Coronary artery (tissue), 2 donors: ENCODE data around the gene GNAS-AS1.
A peak's percentile ranks its signal among the peaks of the same experiment; 100 is the strongest.
"Not testable (repeated sequence)": the region's sequence is repeated elsewhere in the genome, so short reads cannot be mapped to it uniquely, and the experiment has no call there.

ENCODE experiments used
- DNase-seq: peaks from one replicate; pipeline ENCODE4 v3.0.0-alpha.2; 2017; ENCODE audit warnings: low spot score
- H3K27ac ChIP-seq, 2 donors: fragments of 200-600 bp; sonication (generic); one replicate each; pipeline ENCODE4 v1.5.1; 2016 to 2019
- H3K4me3 ChIP-seq: fragments of 200-600 bp; sonication (generic); 2 replicates; pipeline ENCODE4 v1.5.1; 2016; ENCODE audit warnings: mild to moderate bottlenecking, moderate library complexity
- CTCF ChIP-seq: fragments of 200-600 bp; sonication (generic); IDR thresholded peaks from one replicate; pipeline ENCODE4 v1.5.1; 2019; ENCODE audit warnings: antibody characterized with exemption

GNAS-AS1 gene

GRCh38 chr20:58836616-58837204 lies 14.0 kb downstream of the GNAS-AS1 start:
- DNase-seq, result no peak
- no peak for TF ChIP-seq CTCF
- no peak overlapping the region for H3K4me3 ChIP-seq
- no peak overlapping the region for H3K27ac ChIP-seq

GRCh38 chr20:58835231-58835630 lies 15.5 kb downstream of the GNAS-AS1 start:
- DNase-seq, result no peak
- no peak for TF ChIP-seq CTCF
- H3K27ac ChIP-seq, result no peak overlapping the region

GRCh38 chr20:58833921-58834320 lies 16.8 kb downstream of the GNAS-AS1 start:
- DNase-seq, result no peak
- no peak for TF ChIP-seq CTCF
- H3K27ac ChIP-seq, result no peak overlapping the region
- no peak overlapping the region for H3K4me3 ChIP-seq

More at GRCh38 chr20:58835231-58835630, 15.5 kb downstream of the GNAS-AS1 start:
- no peak overlapping the region for H3K4me3 ChIP-seq

- no peak overlapping the region for H3K27ac ChIP-seq
- no peak for TF ChIP-seq CTCF
- H3K4me3 ChIP-seq, result no peak overlapping the region
- DNase-seq, result no peak
These were observed 18.2 kb downstream of the GNAS-AS1 start for GRCh38 chr20:58832457-58832856.

GRCh38 chr20:58829531-58829941 lies 21.2 kb downstream of the GNAS-AS1 start:
- no peak for TF ChIP-seq CTCF
- no peak for DNase-seq
- H3K4me3 ChIP-seq, result no peak overlapping the region
- peak overlapping the region in 1 of 2 donors; percentile 19 for H3K27ac ChIP-seq

GRCh38 chr20:58828804-58829203 lies 21.9 kb downstream of the GNAS-AS1 start:
- DNase-seq, H3K4me3 ChIP-seq: not testable (repeated sequence)
- peak overlapping the region in 1 of 2 donors; percentile 19 for H3K27ac ChIP-seq

GRCh38 chr20:58828136-58828535 lies 22.6 kb downstream of the GNAS-AS1 start:
- H3K27ac ChIP-seq, result no peak overlapping the region
- no peak overlapping the region for H3K4me3 ChIP-seq
- DNase-seq, result no peak
- TF ChIP-seq CTCF, result no peak
